DOHH2 (cell line): ENCODE measurements around the gene CEP152.

Experiments used
- H3F3A ChIP-seq: fragments of 200-600 bp; sonication (generic), shearing (Covaris generic); 2 replicates; pipeline ENCODE4 v1.6.0; 2016; ENCODE audit warnings: antibody characterized with exemption, mild to moderate bottlenecking; ENCODE audit not compliant: control insufficient read depth, insufficient read depth
- H3K27ac ChIP-seq: fragments of 200-600 bp; sonication (generic); 2 replicates; pipeline ENCODE4 v1.5.1; 2014; ENCODE audit warnings: low read depth, mild to moderate bottlenecking, low read length, moderate library complexity
- H3K27me3 ChIP-seq: fragments of 200-600 bp; sonication (generic); 2 replicates; pipeline ENCODE4 v1.6.1; 2014; ENCODE audit warnings: mild to moderate bottlenecking, low read length, mixed read lengths; ENCODE audit not compliant: control insufficient read depth
- H3K36me3 ChIP-seq: fragments of 200-600 bp; sonication (generic); 2 replicates; pipeline ENCODE4 v1.6.1; 2014; ENCODE audit warnings: mild to moderate bottlenecking, low read length, moderate library complexity, mixed read lengths; ENCODE audit not compliant: control insufficient read depth
- H3K4me1 ChIP-seq: fragments of 200-600 bp; sonication (generic); 2 replicates; pipeline ENCODE4 v1.6.1; 2014; ENCODE audit warnings: mild to moderate bottlenecking, low read length, mixed read lengths; ENCODE audit not compliant: control insufficient read depth
- H3K4me2 ChIP-seq: fragments of 200-600 bp; sonication (generic); 2 replicates; pipeline ENCODE4 v1.6.0; 2014; ENCODE audit warnings: mild to moderate bottlenecking, low read length, moderate library complexity
- H3K4me3 ChIP-seq: fragments of 200-600 bp; sonication (generic); 2 replicates; pipeline ENCODE4 v1.5.1; 2014; ENCODE audit warnings: mild to moderate bottlenecking, low read length, mixed read lengths
- H3K79me2 ChIP-seq: fragments of 200-600 bp; sonication (generic); 2 replicates; pipeline ENCODE4 v1.6.1; 2014; ENCODE audit warnings: mild to moderate bottlenecking, low read length, mixed read lengths; ENCODE audit not compliant: control insufficient read depth
- H3K9me2 ChIP-seq: fragments of 200-600 bp; sonication (generic); replicated peaks from 2 replicates; pipeline ENCODE4 v1.6.1; 2014; ENCODE audit warnings: mild to moderate bottlenecking, low read length, mixed read lengths; ENCODE audit not compliant: control insufficient read depth
- H3K9me3 ChIP-seq: fragments of 200-600 bp; sonication (generic); 2 replicates; pipeline ENCODE4 v1.6.1; 2014; ENCODE audit warnings: antibody characterized with exemption, low read length, mixed read lengths; ENCODE audit not compliant: control insufficient read depth, insufficient read depth
- H4K20me1 ChIP-seq: fragments of 200-600 bp; sonication (generic); 2 replicates; pipeline ENCODE4 v1.6.0; 2014; ENCODE audit warnings: low read depth, mild to moderate bottlenecking, antibody characterized with exemption, low read length, moderate library complexity; ENCODE audit not compliant: control insufficient read depth, insufficient read depth
- EZH2phosphoT487 ChIP-seq: fragments of 200-600 bp; sonication (generic); IDR thresholded peaks from 2 replicates; pipeline ENCODE4 v1.6.1; 2017; ENCODE audit warnings: borderline replicate concordance, mild to moderate bottlenecking, antibody characterized with exemption, low read length, moderate library complexity, mixed read lengths
- TF ChIP-seq, protein P1 (sequence below): fragments of 200-600 bp; sonication (generic); IDR thresholded peaks from one replicate; pipeline ENCODE4 v1.5.1; 2014; ENCODE audit warnings: antibody characterized with exemption, mild to moderate bottlenecking, low read depth, low read length; ENCODE audit not compliant: poor library complexity, severe bottlenecking

The CEP152 gene

DNA sequence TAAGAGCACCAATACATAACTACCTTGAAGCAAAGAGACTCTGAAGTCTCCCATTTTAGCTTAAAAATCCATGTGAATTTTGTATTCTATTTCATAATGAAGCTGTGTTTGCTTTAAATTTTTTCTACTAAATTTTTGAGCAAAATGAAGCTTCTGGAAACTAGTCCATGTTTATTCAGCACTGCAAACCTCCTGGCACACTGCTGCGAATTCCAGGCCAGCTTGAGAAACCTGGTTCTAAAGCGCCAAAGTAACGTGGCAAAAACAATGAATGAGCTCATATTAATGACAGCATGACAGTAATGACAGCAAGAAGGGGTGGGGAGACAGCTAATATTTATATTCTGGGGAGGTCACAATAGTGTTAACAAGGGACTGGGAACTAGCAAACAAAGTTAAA, 25.7 kb downstream of the CEP152 start:
- no peaks in the 10 kb centered on the region for H3F3A ChIP-seq
- TF ChIP-seq, protein P1, sequence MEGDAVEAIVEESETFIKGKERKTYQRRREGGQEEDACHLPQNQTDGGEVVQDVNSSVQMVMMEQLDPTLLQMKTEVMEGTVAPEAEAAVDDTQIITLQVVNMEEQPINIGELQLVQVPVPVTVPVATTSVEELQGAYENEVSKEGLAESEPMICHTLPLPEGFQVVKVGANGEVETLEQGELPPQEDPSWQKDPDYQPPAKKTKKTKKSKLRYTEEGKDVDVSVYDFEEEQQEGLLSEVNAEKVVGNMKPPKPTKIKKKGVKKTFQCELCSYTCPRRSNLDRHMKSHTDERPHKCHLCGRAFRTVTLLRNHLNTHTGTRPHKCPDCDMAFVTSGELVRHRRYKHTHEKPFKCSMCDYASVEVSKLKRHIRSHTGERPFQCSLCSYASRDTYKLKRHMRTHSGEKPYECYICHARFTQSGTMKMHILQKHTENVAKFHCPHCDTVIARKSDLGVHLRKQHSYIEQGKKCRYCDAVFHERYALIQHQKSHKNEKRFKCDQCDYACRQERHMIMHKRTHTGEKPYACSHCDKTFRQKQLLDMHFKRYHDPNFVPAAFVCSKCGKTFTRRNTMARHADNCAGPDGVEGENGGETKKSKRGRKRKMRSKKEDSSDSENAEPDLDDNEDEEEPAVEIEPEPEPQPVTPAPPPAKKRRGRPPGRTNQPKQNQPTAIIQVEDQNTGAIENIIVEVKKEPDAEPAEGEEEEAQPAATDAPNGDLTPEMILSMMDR = no peak
- no peak for TF ChIP-seq EZH2phosphoT487
- no peaks in the 10 kb centered on the region for H3K27me3 ChIP-seq
- no peaks in the 10 kb centered on the region for H3K9me3 ChIP-seq
- H3K36me3 ChIP-seq = peaks cover 78% of the 10 kb centered on the region
- no peaks in the 10 kb centered on the region for H3K4me1 ChIP-seq
- H3K4me3 ChIP-seq = no peak overlapping the region
- no peaks in the 10 kb centered on the region for H3K9me2 ChIP-seq
- no peaks in the 10 kb centered on the region for H3K79me2 ChIP-seq
- no peak overlapping the region for H3K27ac ChIP-seq
- no peaks in the 10 kb centered on the region for H4K20me1 ChIP-seq
- no peak overlapping the region for H3K4me2 ChIP-seq

DNA sequence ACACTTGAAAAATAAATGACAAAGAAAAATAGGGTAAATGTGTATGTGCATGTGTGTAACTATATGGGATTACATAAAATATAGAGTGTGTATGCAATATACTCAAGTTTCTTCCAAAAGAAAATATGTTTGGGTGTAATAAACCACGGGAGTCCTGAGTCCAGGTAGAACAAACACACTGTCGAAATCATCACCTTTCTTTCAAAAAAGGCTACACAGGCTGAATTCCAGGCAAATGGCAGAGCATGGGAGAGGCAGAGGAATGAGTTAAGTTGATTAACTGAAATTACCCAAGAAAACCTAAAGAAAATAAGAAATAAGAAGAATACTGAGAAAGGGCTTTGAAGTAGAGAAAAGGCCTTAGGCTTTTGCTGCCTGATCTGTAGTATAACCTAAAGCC, 26.1 kb downstream of the CEP152 start:
- Histone ChIP-seq H3K27me3 (no peaks in the 10 kb centered on the region), H3K27ac (no peak overlapping the region), H4K20me1 (no peaks in the 10 kb centered on the region), H3K4me3 (no peak overlapping the region), H3K4me1 (no peaks in the 10 kb centered on the region), H3K36me3 (peaks cover 78% of the 10 kb centered on the region), H3F3A (no peaks in the 10 kb centered on the region), H3K9me2 (no peaks in the 10 kb centered on the region), H3K79me2 (no peaks in the 10 kb centered on the region), H3K9me3 (no peaks in the 10 kb centered on the region), H3K4me2 (no peak overlapping the region)
- no peak for TF ChIP-seq EZH2phosphoT487
- TF ChIP-seq, protein P1 = no peak

DNA sequence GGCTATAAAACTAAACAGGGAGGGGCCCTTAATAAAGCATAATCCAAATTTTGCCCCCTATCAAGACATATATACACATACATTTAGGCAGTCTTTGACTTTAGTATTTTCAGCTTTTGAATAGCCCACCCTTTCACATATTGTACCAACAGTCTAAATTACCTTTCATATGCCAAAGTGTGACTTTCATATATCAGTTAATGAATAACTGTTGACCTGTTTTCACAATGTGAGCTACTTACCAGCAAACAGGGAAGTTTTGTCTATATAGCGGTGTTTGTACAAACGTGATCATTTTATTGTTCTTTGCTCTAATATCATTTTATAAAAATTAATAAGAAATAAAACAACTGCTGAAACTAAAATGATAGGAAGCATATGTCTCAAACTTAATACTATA, 28.0 kb downstream of the CEP152 start:
- Histone ChIP-seq H3K4me3 (no peak overlapping the region), H4K20me1 (no peaks in the 10 kb centered on the region), H3F3A (no peaks in the 10 kb centered on the region), H3K9me3 (no peaks in the 10 kb centered on the region), H3K36me3 (peaks cover 77% of the 10 kb centered on the region), H3K4me1 (no peaks in the 10 kb centered on the region), H3K79me2 (no peaks in the 10 kb centered on the region), H3K27me3 (no peaks in the 10 kb centered on the region), H3K4me2 (no peak overlapping the region), H3K27ac (no peak overlapping the region), H3K9me2 (no peaks in the 10 kb centered on the region)
- TF ChIP-seq, protein P1 = no peak
- TF ChIP-seq EZH2phosphoT487 = no peak
